Glomerular endothelial cell (primary cell): ENCODE measurements around the gene TEAD4. TPM values are rescaled to one million over a fixed set of nuclear protein-coding genes. Genes with fewer than 3 reads are reported as not detected.

Experiments used
- DNase-seq: peaks from one replicate; pipeline ENCODE4 v3.0.0-alpha.2; 2011; ENCODE audit warnings: low read depth, low spot score; ENCODE audit errors: extremely low read depth
- total RNA-seq: library from RNA; depleted of rRNA; stranded (reverse); fragments of >200 nt; gene quantifications from 2 replicates; pipeline ENCODE4 v1.2.3, GENCODE V29; 2015

The TEAD4 gene
- total RNA-seq, 1 donor from 2014 or later: 47.5 TPM

DNA sequence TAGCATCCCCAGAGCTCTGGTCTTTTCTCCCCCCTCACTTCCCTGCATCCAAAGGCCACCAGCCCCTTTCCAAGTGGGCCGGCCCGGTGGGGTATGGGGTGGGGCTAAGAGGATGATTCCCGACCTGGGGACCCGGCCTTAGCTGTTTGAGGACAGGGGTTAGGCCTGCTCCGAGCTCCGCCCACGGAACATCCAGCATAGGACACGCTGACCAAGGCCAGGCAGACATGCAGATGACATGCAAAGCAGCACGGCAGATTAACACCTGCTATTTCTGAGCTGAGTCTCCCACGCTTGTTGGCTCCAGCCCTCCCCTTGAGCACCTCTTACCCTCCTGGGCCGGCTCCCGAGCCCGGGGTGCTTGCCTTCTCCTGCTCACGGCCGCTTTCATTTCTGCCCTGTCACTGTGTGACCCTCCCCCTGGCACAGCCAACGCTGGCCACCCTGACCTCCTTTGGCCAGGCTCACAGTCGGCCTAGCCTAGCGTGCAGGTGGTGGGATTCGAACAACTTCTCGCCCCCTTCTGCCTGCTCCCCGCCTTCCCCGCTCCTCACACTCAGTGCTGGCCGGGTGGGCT lies 40.2 kb downstream of the TEAD4 start:
- no peak for DNase-seq

DNA sequence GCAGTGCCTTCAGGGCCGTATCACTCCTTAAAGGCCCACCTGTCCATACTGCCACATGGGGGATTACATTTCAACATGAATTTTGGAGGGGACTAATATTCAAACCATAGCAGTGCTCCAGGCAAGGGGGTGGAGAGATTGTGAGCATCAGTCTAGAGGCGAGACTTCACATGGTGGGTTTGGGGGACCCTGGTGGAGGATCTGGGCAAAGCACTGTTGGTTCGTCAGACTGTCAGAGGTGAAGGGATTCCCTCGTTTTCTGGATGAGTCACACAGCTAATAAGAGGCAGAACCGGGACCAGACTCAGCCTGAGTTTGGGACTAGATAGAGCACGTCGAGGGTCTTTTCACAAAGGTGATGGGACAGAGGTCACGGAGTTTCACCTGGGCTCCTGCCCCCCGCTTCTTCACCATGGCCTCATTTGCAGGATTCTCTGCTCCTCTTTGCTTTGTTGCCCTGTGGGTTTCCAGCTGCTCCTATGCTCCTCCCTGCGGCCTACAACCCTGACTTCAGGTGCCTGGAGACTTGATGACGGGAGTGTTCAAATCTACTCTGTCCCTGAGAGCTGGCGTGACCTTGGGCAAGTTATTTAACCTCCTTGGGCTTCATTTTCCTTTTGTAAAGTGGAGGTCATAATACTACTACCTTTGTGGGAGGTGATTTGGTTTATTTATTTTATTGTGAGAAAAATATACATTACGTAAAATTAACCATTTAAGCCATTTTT lies 41.5 kb downstream of the TEAD4 start:
- no peak for DNase-seq

DNA sequence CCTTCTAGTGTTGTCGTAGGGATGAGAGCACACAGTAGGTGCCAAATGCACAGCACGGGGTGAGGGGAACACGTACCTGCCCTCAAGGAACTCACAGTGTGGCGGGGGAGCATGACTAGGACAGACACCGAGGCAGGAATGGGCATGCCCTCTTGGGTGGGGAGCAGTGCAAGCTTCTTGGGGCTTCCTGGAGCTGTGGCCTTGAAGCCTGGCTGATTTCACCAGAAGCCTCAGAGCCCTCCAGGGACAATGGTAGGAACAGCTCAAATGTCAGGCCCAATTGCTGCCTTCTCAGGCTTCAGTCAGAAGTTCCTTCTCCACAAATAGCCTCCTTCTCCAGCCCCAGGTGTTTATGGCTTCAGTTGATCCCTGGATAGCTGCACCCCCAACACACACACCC lies 43.4 kb downstream of the TEAD4 start:
- DNase-seq: no peak

DNA sequence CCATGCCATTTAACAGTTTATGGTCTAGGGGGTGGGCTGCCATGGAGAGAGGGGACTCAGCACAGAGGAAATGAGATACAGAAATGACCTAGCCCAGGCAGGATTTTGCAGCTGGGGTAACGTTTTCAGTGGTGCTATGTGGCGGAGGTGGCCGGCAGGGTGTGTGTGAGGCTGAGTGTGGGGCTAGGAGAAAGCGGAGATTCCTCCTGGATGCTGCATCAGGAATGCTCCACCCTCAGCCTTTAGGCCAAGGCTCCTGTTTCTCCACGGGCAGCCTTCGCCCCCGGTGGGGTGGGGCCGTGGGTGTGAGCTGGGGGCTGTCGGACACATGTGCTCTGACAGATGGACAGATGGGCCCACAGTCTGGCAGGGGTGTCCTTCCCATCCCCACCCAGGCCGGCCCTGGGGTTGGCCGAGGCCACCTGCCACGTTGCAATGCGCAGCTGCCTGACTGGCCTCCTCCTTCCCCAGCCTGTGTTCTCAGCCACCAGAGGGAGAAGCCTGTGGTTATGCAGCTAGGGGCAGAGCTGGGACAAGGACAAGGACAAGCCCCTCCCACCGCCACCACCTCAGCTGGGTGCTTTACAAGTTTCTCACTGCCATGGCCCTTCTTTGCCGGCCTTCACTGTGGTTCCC lies 44.3 kb downstream of the TEAD4 start:
- no peak for DNase-seq

- DNase-seq: no peak
Observed at GRCh38 chr12:3004655-3005565, 45.7 kb downstream of the TEAD4 start.

- no peak for DNase-seq
Observed at GRCh38 chr12:3005736-3006135, 46.5 kb downstream of the TEAD4 start.

GRCh38 chr12:3009780-3010179 lies 50.6 kb downstream of the TEAD4 start:
- no peak for DNase-seq

DNA sequence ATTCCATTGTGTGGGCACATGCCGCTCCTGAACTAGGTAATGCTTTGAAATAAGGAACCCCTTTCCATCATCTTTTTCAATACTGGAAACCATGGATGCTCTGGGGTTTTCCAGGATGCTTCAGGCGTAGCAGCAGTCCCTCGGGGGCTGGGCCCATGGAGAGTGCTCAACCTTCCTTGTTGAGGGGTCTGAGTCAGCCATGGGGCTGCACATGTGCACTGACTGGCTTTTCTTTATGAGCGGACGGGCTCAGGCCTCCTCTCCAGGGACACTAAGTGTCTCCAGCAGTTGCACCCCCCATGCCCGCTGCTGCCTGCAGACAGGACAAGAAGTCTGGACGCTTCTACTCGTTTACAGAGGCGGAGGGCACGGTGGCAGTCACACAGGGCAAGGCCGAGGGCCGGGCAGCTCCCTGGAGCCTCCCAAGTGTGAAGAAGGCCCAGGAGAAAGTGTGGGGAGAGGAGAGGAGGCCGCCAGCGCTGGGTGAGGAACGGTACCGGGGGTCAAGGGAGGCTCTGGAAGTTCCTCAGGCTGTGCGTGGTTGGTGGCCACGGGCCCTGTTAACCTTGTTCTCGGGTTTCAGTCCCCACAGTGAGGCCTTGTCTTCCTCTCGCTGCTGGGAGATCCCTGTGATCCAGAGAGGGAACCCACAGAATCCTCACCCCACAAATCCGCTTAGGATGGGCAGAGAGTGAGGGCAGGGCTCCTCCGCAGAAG lies 51.2 kb downstream of the TEAD4 start:
- DNase-seq: no peak

GRCh38 chr12:3012786-3013185 lies 53.6 kb downstream of the TEAD4 start:
- no peak for DNase-seq

GRCh38 chr12:3014641-3015040 lies 55.4 kb downstream of the TEAD4 start:
- no peak for DNase-seq

GRCh38 chr12:3015356-3015755 lies 56.2 kb downstream of the TEAD4 start:
- no peak for DNase-seq

DNA sequence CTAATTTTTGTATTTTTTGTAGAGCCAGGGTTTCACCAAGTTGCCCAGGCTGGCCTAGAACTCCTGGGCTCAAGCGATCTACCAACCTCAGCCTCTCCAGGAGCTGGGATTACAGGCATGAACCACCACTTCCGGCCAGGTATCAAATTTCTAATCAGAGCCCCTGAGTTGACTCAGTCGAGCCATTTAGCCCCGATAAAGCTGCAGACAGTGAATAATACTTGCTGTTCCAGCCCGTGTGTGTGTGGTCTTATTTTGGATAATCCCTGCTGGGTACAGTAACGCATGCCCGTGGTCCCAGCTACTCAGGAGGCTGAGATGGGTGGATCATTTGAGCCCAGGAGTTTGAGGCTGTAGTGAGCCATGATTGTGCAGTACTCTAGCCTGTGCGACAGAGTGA lies 57.0 kb downstream of the TEAD4 start:
- DNase-seq: no peak

DNA sequence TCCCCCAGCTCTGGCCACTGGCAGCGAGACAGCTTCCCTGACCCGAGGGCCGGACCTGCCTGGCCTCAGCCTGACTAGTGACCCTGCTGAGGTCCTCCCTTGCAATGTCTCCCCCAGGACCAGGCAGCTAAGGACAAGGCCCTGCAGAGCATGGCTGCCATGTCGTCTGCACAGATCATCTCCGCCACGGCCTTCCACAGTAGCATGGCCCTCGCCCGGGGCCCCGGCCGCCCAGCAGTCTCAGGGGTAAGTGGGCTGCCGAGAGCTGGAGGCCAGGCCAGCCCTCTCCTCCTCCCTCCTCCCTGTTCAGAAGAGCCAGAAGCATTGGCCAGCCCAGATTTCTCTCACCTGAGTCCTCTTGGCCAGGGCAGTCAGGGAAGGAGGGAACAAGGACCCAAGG lies 58.1 kb downstream of the TEAD4 start:
- no peak for DNase-seq

GRCh38 chr12:3018284-3019004 lies 59.2 kb downstream of the TEAD4 start:
- no peak for DNase-seq

- no peak for DNase-seq
Observed at GRCh38 chr12:3019005-3019680, 59.9 kb downstream of the TEAD4 start.

DNA sequence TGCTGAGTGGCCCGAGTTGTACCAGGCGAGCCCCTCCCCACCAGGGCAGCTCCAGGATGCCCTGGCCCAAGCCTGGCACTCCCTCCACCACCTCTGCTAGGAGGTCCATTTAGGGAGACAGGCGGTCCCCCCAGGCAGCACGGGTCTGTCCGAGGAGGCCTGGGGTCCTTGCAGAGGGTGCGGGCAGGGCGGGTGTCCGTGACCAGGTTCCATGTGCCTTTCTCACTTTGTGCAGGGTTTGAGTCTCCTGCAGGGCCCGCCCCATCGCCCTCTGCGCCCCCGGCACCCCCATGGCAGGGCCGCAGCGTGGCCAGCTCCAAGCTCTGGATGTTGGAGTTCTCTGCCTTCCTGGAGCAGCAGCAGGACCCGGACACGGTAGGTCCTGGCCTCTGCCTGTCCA lies 61.2 kb downstream of the TEAD4 start:
- no peak for DNase-seq

- DNase-seq: no peak
Observed at GRCh38 chr12:3020850-3021435, 61.7 kb downstream of the TEAD4 start.

DNA sequence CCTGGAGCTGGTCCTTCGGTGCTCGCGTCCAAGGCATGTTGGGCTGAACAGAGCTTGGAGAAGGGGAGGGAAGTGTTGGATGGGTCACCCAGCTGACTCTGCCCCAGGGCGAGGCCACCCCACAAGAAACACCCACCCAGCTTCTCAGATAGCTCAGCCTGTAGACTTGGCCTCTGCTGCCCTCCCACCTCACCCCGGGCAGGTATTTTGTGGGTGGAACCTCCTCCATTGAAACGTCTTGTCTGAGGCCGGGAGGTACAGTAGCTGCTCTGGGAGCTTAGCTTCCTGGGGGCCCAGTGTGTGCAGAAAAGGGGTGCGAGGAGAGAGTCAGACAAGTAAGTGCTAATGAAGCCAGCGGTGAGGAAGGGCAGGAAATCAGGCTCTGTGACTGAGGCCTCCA lies 63.2 kb downstream of the TEAD4 start:
- no peak for DNase-seq

DNA sequence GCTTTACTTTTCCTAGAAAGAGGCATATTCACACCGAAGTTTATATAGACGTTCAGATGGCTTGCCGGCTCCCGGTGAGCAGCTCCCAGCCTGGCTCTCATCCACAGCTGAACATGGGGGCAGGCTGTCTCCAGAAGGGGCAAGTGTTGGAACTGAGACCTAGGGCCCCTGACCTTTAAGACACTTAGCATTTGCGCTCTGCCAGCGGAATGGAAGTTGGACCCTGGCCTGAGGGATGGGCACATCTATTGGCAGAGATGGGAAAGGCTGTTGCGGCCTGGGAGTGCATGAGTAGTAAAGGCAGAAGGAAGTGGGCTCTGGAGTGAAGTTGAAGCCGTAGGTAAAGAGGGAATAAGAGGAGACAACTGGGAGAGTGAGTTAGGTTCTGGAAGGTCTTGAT lies 63.8 kb downstream of the TEAD4 start:
- no peak for DNase-seq
